Activated CD4-positive, alpha-beta memory T cell treated with anti-CD3 and anti-CD28 coated beads for 36 hours (primary cell): ENCODE data around the gene USP17L10. TPM values are rescaled to one million over a fixed set of nuclear protein-coding genes. Genes with fewer than 3 reads are reported as not detected.
"Not testable (repeated sequence)": the region's sequence is repeated elsewhere in the genome, so short reads cannot be mapped to it uniquely, and the experiment has no call there.

Source experiments
- CTCF ChIA-PET: fragments of 350-600 bp; sonication (Branson Sonifier 250); formaldehyde crosslinking; loops from one replicate; lab custom pipeline; 2021; ENCODE audit warnings: antibody characterized with exemption, inconsistent platforms; lab: Charles Lee
- POLR2A ChIA-PET: fragments of 350-600 bp; sonication (Branson Sonifier 250); formaldehyde crosslinking; loops from one replicate; lab custom pipeline; 2021; ENCODE audit warnings: antibody characterized with exemption; lab: Charles Lee
- DNase-seq: peaks from one replicate; pipeline ENCODE4 v3.0.0-alpha.2; 2020
- H3K27ac Mint-ChIP-seq: one replicate; pipeline ENCODE4 v1.8.0; 2021; ENCODE audit warnings: mixed read lengths
- H3K27me3 Mint-ChIP-seq: one replicate; pipeline ENCODE4 v1.8.0; 2021; ENCODE audit warnings: mixed read lengths
- H3K36me3 Mint-ChIP-seq: one replicate; pipeline ENCODE4 v1.8.0; 2021; ENCODE audit warnings: mixed read lengths
- H3K4me1 Mint-ChIP-seq: one replicate; pipeline ENCODE4 v1.8.0; 2021; ENCODE audit warnings: low read depth, mixed read lengths
- H3K4me3 Mint-ChIP-seq: one replicate; pipeline ENCODE4 v1.8.0; 2021; ENCODE audit warnings: mild to moderate bottlenecking, mixed read lengths
- H3K9me3 Mint-ChIP-seq: one replicate; pipeline ENCODE4 v1.8.0; 2021; ENCODE audit warnings: mixed read lengths
- intact Hi-C: fragments of 100-400 bp; cut with micrococcal nuclease; formaldehyde crosslinking; loops from one replicate; pipeline ENCODE4 v1.15.1; 2023
- total RNA-seq, 2 experiments: library from RNA; stranded (reverse); gene quantifications; one replicate each; pipeline ENCODE4 v1.2.3, GENCODE V29; 2021

USP17L10 gene
- total RNA-seq, 2 experiments from 2014 or later, result not detected

DNA sequence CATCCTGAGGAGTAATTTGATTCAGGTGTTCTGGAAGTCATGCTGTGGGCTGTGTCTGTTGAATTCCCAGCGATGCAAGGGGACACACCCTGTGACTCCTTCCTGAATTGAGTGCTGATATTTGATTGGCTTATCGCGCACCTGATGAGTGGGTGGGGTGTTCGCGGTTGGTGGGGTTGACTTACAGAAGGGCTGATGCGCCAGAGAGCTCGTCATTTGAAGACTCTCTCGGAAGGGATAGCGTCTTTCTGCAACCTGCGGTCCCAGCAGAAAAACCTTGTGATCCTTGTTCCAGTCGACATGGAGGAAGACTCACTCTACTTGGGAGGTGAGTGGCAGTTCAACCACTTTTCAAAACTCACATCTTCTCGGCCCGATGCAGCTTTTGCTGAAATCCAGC lies 42.6 kb downstream of the USP17L10 start, which contains the start of gene USP17L19:
Gene USP17L19, plus strand, starts transcription at position 301 of the 400 bp plus-strand sequence. Its CDS starts 0 bp downstream, at position 301.
- H3K9me3 Mint-ChIP-seq, POLR2A ChIA-PET, CTCF ChIA-PET, H3K36me3 Mint-ChIP-seq, DNase-seq, H3K27me3 Mint-ChIP-seq, H3K27ac Mint-ChIP-seq, intact Hi-C loops, H3K4me3 Mint-ChIP-seq, H3K4me1 Mint-ChIP-seq: not testable (repeated sequence)

DNA sequence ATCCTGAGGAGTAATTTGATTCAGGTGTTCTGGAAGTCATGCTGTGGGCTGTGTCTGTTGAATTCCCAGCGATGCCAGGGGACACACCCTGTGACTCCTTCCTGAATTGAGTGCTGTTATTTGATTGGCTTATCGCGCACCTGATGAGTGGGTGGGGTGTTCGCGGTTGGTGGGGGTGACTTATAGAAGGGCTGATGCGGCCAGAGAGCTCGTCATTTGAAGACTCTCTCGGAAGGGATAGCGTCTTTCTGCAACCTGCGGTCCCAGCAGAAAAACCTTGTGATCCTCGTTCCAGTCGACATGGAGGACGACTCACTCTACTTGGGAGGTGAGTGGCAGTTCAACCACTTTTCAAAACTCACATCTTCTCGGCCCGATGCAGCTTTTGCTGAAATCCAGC lies 47.4 kb downstream of the USP17L10 start, which contains the start of gene USP17L20:
Gene USP17L20, plus strand, starts transcription at position 301 of the 400 bp plus-strand sequence. Its CDS starts 0 bp downstream, at position 301.
- CTCF ChIA-PET, H3K4me1 Mint-ChIP-seq, H3K4me3 Mint-ChIP-seq, H3K9me3 Mint-ChIP-seq, H3K36me3 Mint-ChIP-seq, POLR2A ChIA-PET, H3K27me3 Mint-ChIP-seq, DNase-seq, H3K27ac Mint-ChIP-seq, intact Hi-C loops: not testable (repeated sequence)

Other genes starting within 250 kb of the USP17L10 start
- not detected for gene FAM90A26, start 40.2 kb upstream of the USP17L10 start, total RNA-seq
- not detected for gene USP17L11, start 4.7 kb downstream of the USP17L10 start, total RNA-seq
- not detected for gene USP17L12, start 9.5 kb downstream of the USP17L10 start, total RNA-seq
- gene USP17L13, start 14.2 kb downstream of the USP17L10 start, total RNA-seq, result not detected
- gene USP17L15, start 23.7 kb downstream of the USP17L10 start, total RNA-seq, result not detected
- not detected for gene USP17L17, start 33.2 kb downstream of the USP17L10 start, total RNA-seq
- gene USP17L18, start 38.0 kb downstream of the USP17L10 start, total RNA-seq, result not detected
- not detected for gene USP17L19, start 42.7 kb downstream of the USP17L10 start, total RNA-seq
- not detected for gene USP17L20, start 47.5 kb downstream of the USP17L10 start, total RNA-seq
- gene USP17L21, start 52.2 kb downstream of the USP17L10 start, total RNA-seq, result not detected
- gene USP17L22, start 57.0 kb downstream of the USP17L10 start, total RNA-seq, result not detected
- not detected for gene USP17L24, start 114.5 kb downstream of the USP17L10 start, total RNA-seq
- gene USP17L25, start 119.3 kb downstream of the USP17L10 start, total RNA-seq, result not detected
- not detected for gene USP17L26, start 124.0 kb downstream of the USP17L10 start, total RNA-seq
- not detected for gene USP17L5, start 128.7 kb downstream of the USP17L10 start, total RNA-seq
- gene USP17L27, start 133.5 kb downstream of the USP17L10 start, total RNA-seq, result not detected
- not detected for gene USP17L28, start 138.2 kb downstream of the USP17L10 start, total RNA-seq
- gene USP17L29, start 143.0 kb downstream of the USP17L10 start, total RNA-seq, result not detected
- gene USP17L30, start 152.5 kb downstream of the USP17L10 start, total RNA-seq, result not detected
- not detected for gene DEFB131A, start 233.8 kb downstream of the USP17L10 start, total RNA-seq